Activated B cell treated with CpG ODN at 0.5 μM for 24 hours (primary cell): ENCODE results near the gene SYT5. TPM values are rescaled to one million over a fixed set of nuclear protein-coding genes. Genes with fewer than 3 reads are reported as not detected.
A peak's percentile ranks its signal among the peaks of the same experiment; 100 is the strongest.

ENCODE experiments used
- ATAC-seq: fragments of 200-7000 bp; cut with Tn5 transposase; one replicate; pipeline ENCODE4 v1.10.0; 2021; ENCODE audit warnings: low read depth, mild to moderate bottlenecking, moderate library complexity
- CTCF ChIA-PET: fragments of 350-600 bp; sonication (Branson Sonifier 250); formaldehyde crosslinking; loops from one replicate; lab custom pipeline; 2021; ENCODE audit warnings: antibody characterized with exemption; lab: Charles Lee
- POLR2A ChIA-PET: fragments of 350-600 bp; sonication (Branson Sonifier 250); formaldehyde crosslinking; loops from one replicate; lab custom pipeline; 2021; ENCODE audit warnings: antibody characterized with exemption; lab: Charles Lee
- DNase-seq: peaks from one replicate; pipeline ENCODE4 v3.0.0; 2022
- H3K27ac Mint-ChIP-seq: one replicate; pipeline ENCODE4 v1.8.0; 2020; ENCODE audit warnings: mixed read lengths
- H3K27me3 Mint-ChIP-seq: one replicate; pipeline ENCODE4 v1.8.0; 2021; ENCODE audit warnings: mixed read lengths
- H3K36me3 Mint-ChIP-seq: one replicate; pipeline ENCODE4 v1.8.0; 2021; ENCODE audit warnings: low read depth, mixed read lengths
- H3K4me1 Mint-ChIP-seq: one replicate; pipeline ENCODE4 v1.8.0; 2021; ENCODE audit warnings: mixed read lengths
- H3K4me3 Mint-ChIP-seq: one replicate; pipeline ENCODE4 v1.8.0; 2020; ENCODE audit warnings: mild to moderate bottlenecking, mixed read lengths
- H3K9me3 Mint-ChIP-seq: one replicate; pipeline ENCODE4 v1.8.0; 2020; ENCODE audit warnings: mixed read lengths
- CTCF ChIP-seq: fragments of 200-600 bp; IDR thresholded peaks from one replicate; pipeline ENCODE4 v1.8.0; 2022; ENCODE audit warnings: antibody characterized with exemption, mild to moderate bottlenecking
- intact Hi-C: fragments of 100-400 bp; cut with micrococcal nuclease; formaldehyde crosslinking; loops from one replicate; pipeline ENCODE4 v1.15.1; 2024
- total RNA-seq: library from RNA; stranded (reverse); gene quantifications from 2 replicates; pipeline ENCODE4 v1.2.3, GENCODE V29; 2022

The SYT5 gene
- total RNA-seq, 1 donor from 2014 or later, result not detected

- CTCF ChIA-PET, result no interaction called here
Measured at GRCh38 chr19:55137915-55138314, 42.2 kb downstream of the SYT5 start.

GRCh38 chr19:55136399-55137102 lies 43.5 kb downstream of the SYT5 start:
- peaks cover 9% of the 10 kb centered on the region for H3K4me1 Mint-ChIP-seq
- H3K27ac Mint-ChIP-seq, result no peak overlapping the region
- intact Hi-C loops, result no loop called here
- ChIA-PET POLR2A (interaction anchor here (0.5 kb wide), 1 partner anchor 310 kb away, joined by 5 read pairs; no protein-coding TSS in a partner anchor), CTCF (no interaction called here)
- DNase-seq (no peak), ATAC-seq (no peak)
- H3K27me3 Mint-ChIP-seq, result peaks cover 33% of the 10 kb centered on the region
- no peaks in the 10 kb centered on the region for H3K36me3 Mint-ChIP-seq
- no peak for TF ChIP-seq CTCF
- H3K4me3 Mint-ChIP-seq, result no peak overlapping the region
- H3K9me3 Mint-ChIP-seq, result no peaks in the 10 kb centered on the region

More at GRCh38 chr19:55137915-55138314, 42.2 kb downstream of the SYT5 start:
- POLR2A ChIA-PET, result no interaction called here
- no peaks in the 10 kb centered on the region for H3K36me3 Mint-ChIP-seq
- H3K27ac Mint-ChIP-seq, result no peak overlapping the region
- H3K4me1 Mint-ChIP-seq, result peaks cover 9% of the 10 kb centered on the region
- no peaks in the 10 kb centered on the region for H3K9me3 Mint-ChIP-seq
- no peak for DNase-seq
- intact Hi-C loops, result no loop called here
- H3K4me3 Mint-ChIP-seq, result no peak overlapping the region
- H3K27me3 Mint-ChIP-seq, result peaks cover 31% of the 10 kb centered on the region
- no peak for ATAC-seq
- no peak for TF ChIP-seq CTCF

GRCh38 chr19:55134736-55135135 lies 45.4 kb downstream of the SYT5 start:
- Mint-ChIP-seq H3K9me3 (no peaks in the 10 kb centered on the region), H3K4me3 (no peak overlapping the region), H3K4me1 (peaks cover 5% of the 10 kb centered on the region), H3K27me3 (peaks cover 32% of the 10 kb centered on the region), H3K36me3 (no peaks in the 10 kb centered on the region), H3K27ac (no peak overlapping the region)
- TF ChIP-seq CTCF, result no peak
- ChIA-PET POLR2A (no interaction called here), CTCF (no interaction called here)
- no peak for ATAC-seq
- intact Hi-C loops, result no loop called here
- no peak for DNase-seq

- DNase-seq (no peak), ATAC-seq (peak; percentile 45)
- intact Hi-C loops, result no loop called here
- no peak for TF ChIP-seq CTCF
- Mint-ChIP-seq H3K36me3 (no peaks in the 10 kb centered on the region), H3K4me1 (peaks cover 5% of the 10 kb centered on the region), H3K9me3 (no peaks in the 10 kb centered on the region), H3K4me3 (no peak overlapping the region), H3K27ac (no peak overlapping the region), H3K27me3 (peaks cover 30% of the 10 kb centered on the region)
- ChIA-PET CTCF (interaction anchor here (1.0 kb wide), 2 partner anchors 46 to 656 kb away, joined by 3 read pairs; no protein-coding TSS in a partner anchor), POLR2A (no interaction called here)
Measured at GRCh38 chr19:55133639-55134444, 46.2 kb downstream of the SYT5 start.
